CD4-positive, alpha-beta T cell (primary cell): ENCODE data around the gene LCA5L. TPM values are rescaled to one million over a fixed set of nuclear protein-coding genes. Genes with fewer than 3 reads are reported as not detected.

Experiments
- ATAC-seq: fragments of 200-7000 bp; cut with Tn5 transposase; one replicate; pipeline ENCODE4 v1.10.0; 2022; ENCODE audit warnings: mild to moderate bottlenecking; ENCODE audit not compliant: poor library complexity
- CTCF ChIA-PET: fragments of 350-600 bp; sonication (Branson Sonifier 250); formaldehyde crosslinking; loops from one replicate; lab custom pipeline; 2021; ENCODE audit warnings: antibody characterized with exemption, inconsistent platforms; lab: Charles Lee
- POLR2A ChIA-PET: fragments of 350-600 bp; sonication (Branson Sonifier 250); formaldehyde crosslinking; loops from one replicate; lab custom pipeline; 2021; ENCODE audit warnings: antibody characterized with exemption, inconsistent platforms; lab: Charles Lee
- DNase-seq, 14 experiments: peaks; one replicate each; pipeline ENCODE4 v3.0.0-alpha.2; 2013 to 2020; ENCODE audit warnings: mixed read lengths in 2 of 14
- H3K27ac ChIP-seq, 2 donors: one replicate each; pipeline versions ENCODE4 v1.5.1 to v1.7.0; 2013; ENCODE audit warnings: low read length in 2 of 2, low read depth in 1 of 2, mild to moderate bottlenecking in 1 of 2
- H3K27me3 ChIP-seq, 2 experiments: 1 replicate in 1 of 2; 2 replicates in 1 of 2; pipeline versions ENCODE4 v1.6.1 to v1.7.0; 2013; ENCODE audit warnings: low read length in 2 of 2, control low read depth in 1 of 2, mild to moderate bottlenecking in 1 of 2, moderate library complexity in 1 of 2; ENCODE audit not compliant: insufficient read depth in 2 of 2, control insufficient read depth in 1 of 2
- H3K36me3 ChIP-seq: one replicate; pipeline ENCODE4 v1.6.1; 2013; ENCODE audit warnings: low read length, control low read depth; ENCODE audit not compliant: insufficient read depth
- H3K4me1 ChIP-seq: one replicate; pipeline ENCODE4 v1.6.1; 2013; ENCODE audit warnings: low read length, control low read depth; ENCODE audit not compliant: insufficient read depth
- H3K4me3 ChIP-seq: one replicate; pipeline ENCODE4 v1.5.1; 2013; ENCODE audit warnings: mild to moderate bottlenecking, low read length, moderate library complexity
- H3K9me3 ChIP-seq, 2 experiments: 1 replicate in 1 of 2; 2 replicates in 1 of 2; pipeline versions ENCODE4 v1.6.1 to v1.7.0; 2013; ENCODE audit warnings: low read length in 2 of 2, mild to moderate bottlenecking in 2 of 2, control low read depth in 1 of 2, moderate library complexity in 1 of 2; ENCODE audit not compliant: control insufficient read depth in 1 of 2, insufficient read depth in 1 of 2
- H3K27ac Mint-ChIP-seq: one replicate; pipeline ENCODE4 v1.8.0; 2020; ENCODE audit warnings: mixed read lengths
- H3K27me3 Mint-ChIP-seq: one replicate; pipeline ENCODE4 v1.8.0; 2021; ENCODE audit warnings: mixed read lengths
- H3K36me3 Mint-ChIP-seq: one replicate; pipeline ENCODE4 v1.8.0; 2021; ENCODE audit warnings: low read depth, mixed read lengths
- H3K4me1 Mint-ChIP-seq: one replicate; pipeline ENCODE4 v1.8.0; 2021; ENCODE audit warnings: low read depth, mixed read lengths
- H3K4me3 Mint-ChIP-seq: one replicate; pipeline ENCODE4 v1.8.0; 2020; ENCODE audit warnings: mild to moderate bottlenecking, mixed read lengths
- H3K9me3 Mint-ChIP-seq: one replicate; pipeline ENCODE4 v1.8.0; 2020; ENCODE audit warnings: mixed read lengths
- intact Hi-C, 2 experiments: fragments of 100-400 bp; cut with DNase I in 1 of 2; cut with micrococcal nuclease in 1 of 2; formaldehyde crosslinking; loops; one replicate each; pipeline versions ENCODE4 v1.15.1 to v1.9.0; 2023 to 2025; cut with DNase I, micrococcal nuclease
- microRNA-seq: library from miRNA; unstranded; fragments of <30 nt; microRNA quantifications from one replicate; pipeline ENCODE4 v1.2.0, GENCODE V29; 2021; ENCODE audit warnings: borderline microRNAs expressed, borderline replicate concordance
- total RNA-seq, 174 experiments: library from RNA in 2 of 174; stranded (reverse) in 2 of 174; gene quantifications; one replicate each; pipeline ENCODE4 v1.2.3 and lab custom pipeline; 2021 to 2026
- TF ChIP-seq, protein P1 (sequence below): fragments of 200-600 bp; IDR thresholded peaks from one replicate; pipeline ENCODE4 v1.8.0; 2022; ENCODE audit warnings: antibody characterized with exemption, mild to moderate bottlenecking

Gene LCA5L
- total RNA-seq, 2 experiments from 2014 or later: 0.17 TPM; not detected in 1

DNA sequence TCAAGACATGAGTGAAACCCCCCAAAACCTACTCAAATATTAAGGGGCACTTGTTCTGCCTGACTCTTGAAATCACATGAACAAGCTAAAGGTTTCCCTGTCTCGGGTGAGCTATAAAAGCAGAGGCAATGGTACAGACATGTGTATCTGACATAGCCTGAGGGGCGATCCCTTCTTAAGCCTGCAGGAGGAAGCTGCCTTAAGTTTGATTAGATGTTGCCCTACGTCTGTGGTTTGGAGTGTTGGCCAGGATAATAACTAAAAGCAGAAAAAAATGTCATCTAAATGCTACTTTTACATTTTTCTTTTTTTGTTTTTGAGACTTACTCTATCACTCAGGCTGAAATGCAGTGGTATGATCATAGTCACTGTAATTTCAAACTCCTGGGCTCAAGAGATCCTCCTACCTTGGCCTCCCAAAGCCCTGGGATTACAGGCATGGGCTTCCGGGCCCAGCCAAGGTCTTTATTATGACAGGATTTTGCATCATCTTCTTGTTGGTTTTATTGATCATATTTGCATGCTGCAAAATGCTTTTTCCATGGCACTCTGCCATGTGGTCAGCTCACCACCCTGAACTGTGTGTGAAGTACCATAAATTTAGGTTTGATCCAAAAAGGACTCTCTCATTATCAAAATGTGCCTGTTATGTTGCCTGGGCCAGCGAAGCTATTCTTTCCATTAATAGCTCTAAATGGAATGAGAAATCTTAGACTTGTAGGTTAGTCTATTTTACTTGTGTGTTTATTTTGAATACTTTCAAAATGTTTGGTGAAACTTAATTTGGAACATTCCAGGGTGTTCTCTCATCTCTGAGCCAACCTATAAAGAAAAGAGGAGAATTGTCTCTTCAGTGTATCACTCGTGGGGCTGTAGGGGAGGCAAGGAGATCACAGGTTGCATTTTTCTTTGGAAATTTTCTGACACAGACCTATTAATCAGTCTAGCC, 81.7 kb downstream of the LCA5L start:
- TF ChIP-seq, protein P1, sequence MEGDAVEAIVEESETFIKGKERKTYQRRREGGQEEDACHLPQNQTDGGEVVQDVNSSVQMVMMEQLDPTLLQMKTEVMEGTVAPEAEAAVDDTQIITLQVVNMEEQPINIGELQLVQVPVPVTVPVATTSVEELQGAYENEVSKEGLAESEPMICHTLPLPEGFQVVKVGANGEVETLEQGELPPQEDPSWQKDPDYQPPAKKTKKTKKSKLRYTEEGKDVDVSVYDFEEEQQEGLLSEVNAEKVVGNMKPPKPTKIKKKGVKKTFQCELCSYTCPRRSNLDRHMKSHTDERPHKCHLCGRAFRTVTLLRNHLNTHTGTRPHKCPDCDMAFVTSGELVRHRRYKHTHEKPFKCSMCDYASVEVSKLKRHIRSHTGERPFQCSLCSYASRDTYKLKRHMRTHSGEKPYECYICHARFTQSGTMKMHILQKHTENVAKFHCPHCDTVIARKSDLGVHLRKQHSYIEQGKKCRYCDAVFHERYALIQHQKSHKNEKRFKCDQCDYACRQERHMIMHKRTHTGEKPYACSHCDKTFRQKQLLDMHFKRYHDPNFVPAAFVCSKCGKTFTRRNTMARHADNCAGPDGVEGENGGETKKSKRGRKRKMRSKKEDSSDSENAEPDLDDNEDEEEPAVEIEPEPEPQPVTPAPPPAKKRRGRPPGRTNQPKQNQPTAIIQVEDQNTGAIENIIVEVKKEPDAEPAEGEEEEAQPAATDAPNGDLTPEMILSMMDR: no peak
- ChIA-PET CTCF (interaction anchor here (0.9 to 1.3 kb wide), 2 partner anchors 10 to 60 kb away, joined by 3 to 5 read pairs; no protein-coding TSS in a partner anchor), POLR2A (interaction anchor here (0.5 to 0.7 kb wide), 3 partner anchors 64 to 181 kb away, joined by 3 read pairs; no protein-coding TSS in a partner anchor)
- Mint-ChIP-seq H3K9me3 (no peaks in the 10 kb centered on the region), H3K27me3 (peaks cover 6% of the 10 kb centered on the region), H3K27ac (no peak overlapping the region), H3K4me3 (no peak overlapping the region), H3K4me1 (no peaks in the 10 kb centered on the region), H3K36me3 (no peaks in the 10 kb centered on the region)
- ATAC-seq (no peak), DNase-seq (no peak)
- no peak overlapping the region for H3K27ac ChIP-seq
- H3K4me1 ChIP-seq: no peaks in the 10 kb centered on the region
- H3K4me3 ChIP-seq: no peak overlapping the region
- no peaks in the 10 kb centered on the region for H3K9me3 ChIP-seq
- H3K27me3 ChIP-seq: no peaks in the 10 kb centered on the region
- intact Hi-C loops: no loop called here
- no peaks in the 10 kb centered on the region for H3K36me3 ChIP-seq

DNA sequence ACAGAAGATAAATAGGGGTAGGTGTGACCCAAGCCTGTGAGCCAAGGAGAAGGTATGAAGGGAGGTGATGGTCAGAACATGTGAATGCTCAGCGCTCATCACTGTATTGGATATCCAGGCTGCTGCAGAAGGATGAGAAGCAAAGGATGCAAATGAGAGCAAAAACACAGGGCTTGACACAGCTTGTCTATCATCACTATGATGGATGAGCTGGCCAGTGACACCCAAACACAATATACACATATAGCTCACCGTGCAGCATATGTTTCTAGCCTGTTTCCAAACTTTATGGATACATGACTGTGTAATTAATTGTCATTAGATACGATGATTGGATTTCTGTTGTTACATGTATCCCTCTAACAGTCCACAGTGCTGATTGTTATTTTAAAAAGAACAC, 82.8 kb downstream of the LCA5L start:
- no peak for ATAC-seq
- H3K27ac Mint-ChIP-seq: no peak overlapping the region
- TF ChIP-seq, protein P1: no peak
- Histone ChIP-seq H3K36me3 (no peaks in the 10 kb centered on the region), H3K4me3 (no peak overlapping the region), H3K27me3 (no peaks in the 10 kb centered on the region), H3K9me3 (no peaks in the 10 kb centered on the region), H3K27ac (no peak overlapping the region), H3K4me1 (no peaks in the 10 kb centered on the region)
- ChIA-PET POLR2A (interaction anchor here (0.6 to 0.7 kb wide), 3 partner anchors 25 to 180 kb away, joined by 3 read pairs; no protein-coding TSS in a partner anchor), CTCF (no interaction called here)
- no peaks in the 10 kb centered on the region for H3K9me3 Mint-ChIP-seq
- no peak for DNase-seq
- no peaks in the 10 kb centered on the region for H3K36me3 Mint-ChIP-seq
- no peak overlapping the region for H3K4me3 Mint-ChIP-seq
- intact Hi-C loops: no loop called here
- peaks cover 5% of the 10 kb centered on the region for H3K27me3 Mint-ChIP-seq
- H3K4me1 Mint-ChIP-seq: no peaks in the 10 kb centered on the region

DNA sequence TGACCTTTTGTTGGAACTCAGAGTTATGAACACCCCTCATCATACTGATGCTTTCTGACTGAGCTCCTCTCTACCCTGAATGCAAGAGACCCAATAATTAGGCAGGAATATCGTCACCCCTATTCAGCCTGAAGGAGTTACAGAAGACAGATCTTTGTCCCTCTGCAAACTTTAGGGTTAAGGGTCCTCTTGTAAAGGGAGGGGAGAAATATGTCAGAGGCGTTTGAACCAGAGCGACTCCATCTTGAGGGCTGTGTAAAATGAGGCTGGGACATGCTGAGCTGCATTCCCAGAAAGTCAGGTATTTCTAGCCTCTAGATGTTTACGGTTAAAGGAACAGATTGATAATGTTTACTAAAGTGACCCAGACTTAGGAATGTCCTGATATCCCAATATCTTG, 86.2 kb downstream of the LCA5L start:
- Histone ChIP-seq H3K27me3 (no peaks in the 10 kb centered on the region), H3K36me3 (no peaks in the 10 kb centered on the region), H3K9me3 (no peaks in the 10 kb centered on the region), H3K4me3 (no peak overlapping the region), H3K27ac (no peak overlapping the region), H3K4me1 (no peaks in the 10 kb centered on the region)
- ATAC-seq (no peak), DNase-seq (no peak)
- Mint-ChIP-seq H3K9me3 (no peaks in the 10 kb centered on the region), H3K4me1 (no peaks in the 10 kb centered on the region), H3K4me3 (no peak overlapping the region), H3K36me3 (no peaks in the 10 kb centered on the region), H3K27me3 (peaks cover 7% of the 10 kb centered on the region), H3K27ac (no peak overlapping the region)
- TF ChIP-seq, protein P1: no peak
- intact Hi-C loops: no loop called here
- CTCF ChIA-PET: no interaction called here
- POLR2A ChIA-PET: interaction anchor here (1.1 to 1.3 kb wide), 2 partner anchors 10 to 11 kb away, joined by 3 to 4 read pairs; partner anchors contain the start of gene HMGN1

Small RNA genes within 50 kb of the gene (microRNA-seq; reads per million reads assigned to microRNA genes)
- not detected for gene MIR6508

Other genes starting within 250 kb of the LCA5L start
- 10 to 100 TPM; 84.7 to 92.2 TPM for gene BRWD1, start 132.1 kb downstream of the LCA5L start, total RNA-seq
- gene HMGN1, start 96.7 kb downstream of the LCA5L start, total RNA-seq: 100 to 1,000 TPM; 256 to 262 TPM
- gene SH3BGR, start 6.2 kb upstream of the LCA5L start, total RNA-seq: under 1 TPM; 0.63 to 0.87 TPM
- gene B3GALT5, start 167.2 kb upstream of the LCA5L start, total RNA-seq: not detected